Caco-2 (cell line): ENCODE data around the gene CEACAM7. TPM values are rescaled to one million over a fixed set of nuclear protein-coding genes. Genes with fewer than 3 reads are reported as not detected.
A peak's percentile ranks its signal among the peaks of the same experiment; 100 is the strongest.

ENCODE experiments used
- BruUV-seq: library from RNA; stranded (reverse); fragments of 400-500 nt; replicated peaks from 2 replicates; lab custom pipeline; 2021; lab: Mats Ljungman, UMichigan
- CTCF ChIA-PET: fragments of 300-600 bp; sonication (Branson Sonifier 250); formaldehyde crosslinking; loops from one replicate; lab custom pipeline; 2022; ENCODE audit warnings: antibody characterized with exemption; lab: Charles Lee
- POLR2A ChIA-PET: fragments of 300-600 bp; sonication (Branson Sonifier 250); formaldehyde crosslinking; loops from one replicate; lab custom pipeline; 2022; ENCODE audit warnings: antibody characterized with exemption; lab: Charles Lee
- DNase-seq, 2 experiments: peaks; one replicate each; pipeline versions ENCODE4 v3.0.0 to v3.0.0-alpha.2; 2020 to 2022
- H3K27me3 ChIP-seq: replicated peaks from 2 replicates; pipeline ENCODE4 v1.6.0; 2011; ENCODE audit warnings: low read length; ENCODE audit not compliant: control insufficient read depth, insufficient read depth
- H3K36me3 ChIP-seq: 2 replicates; pipeline ENCODE4 v1.5.1; 2011; ENCODE audit warnings: low read length; ENCODE audit not compliant: control insufficient read depth, insufficient read depth
- H3K4me1 ChIP-seq: fragments of 250-450 bp; sonication (Bioruptor Pico); 2 replicates; pipeline ENCODE4 v1.5.1; 2020; ENCODE audit warnings: mild to moderate bottlenecking
- H3K4me3 ChIP-seq: 2 replicates; pipeline ENCODE4 v1.5.1; 2011; ENCODE audit warnings: low read depth, mild to moderate bottlenecking, control low read depth, low read length
- H3K9me3 ChIP-seq: fragments of 250-450 bp; sonication (Bioruptor Pico); 2 replicates; pipeline ENCODE4 v1.5.1; 2020; ENCODE audit warnings: mild to moderate bottlenecking, moderate library complexity
- H3K27ac Mint-ChIP-seq: one replicate; pipeline ENCODE4 v1.8.0; 2022; ENCODE audit warnings: mixed read lengths; ENCODE audit not compliant: unreplicated experiment
- H3K27me3 Mint-ChIP-seq: one replicate; pipeline ENCODE4 v1.8.0; 2022; ENCODE audit warnings: mixed read lengths; ENCODE audit not compliant: insufficient read depth, unreplicated experiment
- H3K36me3 Mint-ChIP-seq: one replicate; pipeline ENCODE4 v1.8.0; 2022; ENCODE audit warnings: mild to moderate bottlenecking, mixed read lengths; ENCODE audit not compliant: insufficient read depth, unreplicated experiment
- H3K4me1 Mint-ChIP-seq: one replicate; pipeline ENCODE4 v1.8.0; 2022; ENCODE audit warnings: low read depth, mixed read lengths; ENCODE audit not compliant: unreplicated experiment
- H3K4me3 Mint-ChIP-seq: one replicate; pipeline ENCODE4 v1.8.0; 2022; ENCODE audit warnings: mild to moderate bottlenecking, moderate library complexity, mixed read lengths; ENCODE audit not compliant: unreplicated experiment
- H3K9me3 Mint-ChIP-seq: one replicate; pipeline ENCODE4 v1.8.0; 2022; ENCODE audit warnings: mixed read lengths; ENCODE audit not compliant: unreplicated experiment
- CTCF ChIP-seq, 2 experiments: fragments of 200-600 bp in 1 of 2; IDR thresholded peaks; 1 replicate in 1 of 2; 2 replicates in 1 of 2; pipeline versions ENCODE4 v1.5.1 to v1.8.0; 2011 to 2022; ENCODE audit warnings: antibody characterized with exemption in 1 of 2, control low read depth in 1 of 2, inconsistent platforms in 1 of 2, low read depth in 1 of 2, low read length in 1 of 2, mild to moderate bottlenecking in 1 of 2, moderate library complexity in 1 of 2; ENCODE audit not compliant: insufficient read depth in 1 of 2, severe bottlenecking in 1 of 2, unreplicated experiment in 1 of 2
- intact Hi-C: fragments of 100-400 bp; cut with micrococcal nuclease; formaldehyde crosslinking; loops from one replicate; pipeline ENCODE4 v1.10.0; 2022; ENCODE audit not compliant: unreplicated experiment
- total RNA-seq: library from RNA; stranded (reverse); gene quantifications from 2 replicates; pipeline ENCODE4 v1.2.3, GENCODE V29; 2022

CEACAM7 gene
- total RNA-seq, 1 experiment from 2014 or later, result not detected

- Mint-ChIP-seq H3K36me3 (no peaks in the 10 kb centered on the region), H3K9me3 (no peaks in the 10 kb centered on the region), H3K27me3 (no peaks in the 10 kb centered on the region), H3K4me3 (no peak overlapping the region), H3K27ac (no peak overlapping the region), H3K4me1 (peaks cover 5% of the 10 kb centered on the region)
- H3K9me3 ChIP-seq, result 0 out of 2 replicates have a peak, but pooled peaks cover 4% of the 10 kb centered on the region
- no TSS peak for BruUV-seq
- ChIA-PET POLR2A (no interaction called here), CTCF (interaction anchor here (1.4 kb wide), 1 partner anchor 49 kb away, joined by 8 read pairs; no protein-coding TSS in a partner anchor)
- TF ChIP-seq CTCF (IDR thresholded peaks at IDR 0.05; ENCODE audit: insufficient read depth in 1 of 2, low read depth in 1 of 2, low read length in 1 of 2, severe bottlenecking in 1 of 2, unreplicated experiment in 1 of 2), result peak in 1 of 2 experiments; percentile 32
- H3K36me3 ChIP-seq, result no peaks in the 10 kb centered on the region
- no peaks in the 10 kb centered on the region for H3K4me1 ChIP-seq
- intact Hi-C loops, result no loop called here
- H3K27me3 ChIP-seq, result no peaks in the 10 kb centered on the region; the same call in 1 of the 2 replicates
- no peak for DNase-seq
- no peak overlapping the region for H3K4me3 ChIP-seq
Measured at GRCh38 chr19:41689993-41690800, 2.1 kb upstream of the CEACAM7 start.

GRCh38 chr19:41688687-41689086 lies 617 bp upstream of the CEACAM7 start:
- Histone ChIP-seq H3K9me3 (0 out of 2 replicates have a peak, but pooled peaks cover 4% of the 10 kb centered on the region), H3K36me3 (no peaks in the 10 kb centered on the region), H3K4me1 (no peaks in the 10 kb centered on the region), H3K27me3 (no peaks in the 10 kb centered on the region; the same call in 1 of the 2 replicates), H3K4me3 (no peak overlapping the region)
- ChIA-PET CTCF (interaction anchor here (0.6 kb wide), 1 partner anchor 10 kb away, joined by 6 read pairs; no protein-coding TSS in a partner anchor), POLR2A (no interaction called here)
- intact Hi-C loops, result no loop called here
- no peak overlapping the region for H3K27ac Mint-ChIP-seq
- TF ChIP-seq CTCF (IDR thresholded peaks at IDR 0.05; ENCODE audit: insufficient read depth in 1 of 2, low read depth in 1 of 2, low read length in 1 of 2, severe bottlenecking in 1 of 2, unreplicated experiment in 1 of 2), result no peak
- no peak overlapping the region for H3K4me3 Mint-ChIP-seq
- no TSS peak for BruUV-seq
- peaks cover 6% of the 10 kb centered on the region for H3K27me3 Mint-ChIP-seq
- peaks cover 5% of the 10 kb centered on the region for H3K4me1 Mint-ChIP-seq
- no peak for DNase-seq
- no peaks in the 10 kb centered on the region for H3K36me3 Mint-ChIP-seq
- no peaks in the 10 kb centered on the region for H3K9me3 Mint-ChIP-seq

GRCh38 chr19:41687419-41687818 lies 651 bp downstream of the CEACAM7 start:
- Histone ChIP-seq H3K4me3 (no peak overlapping the region), H3K4me1 (no peaks in the 10 kb centered on the region), H3K9me3 (0 out of 2 replicates have a peak, but pooled peaks cover 1% of the 10 kb centered on the region), H3K27me3 (no peaks in the 10 kb centered on the region; the same call in 1 of the 2 replicates), H3K36me3 (no peaks in the 10 kb centered on the region)
- TF ChIP-seq CTCF (IDR thresholded peaks at IDR 0.05; ENCODE audit: insufficient read depth in 1 of 2, low read depth in 1 of 2, low read length in 1 of 2, severe bottlenecking in 1 of 2, unreplicated experiment in 1 of 2), result no peak
- H3K4me3 Mint-ChIP-seq, result no peak overlapping the region
- H3K4me1 Mint-ChIP-seq, result peaks cover 5% of the 10 kb centered on the region
- CTCF ChIA-PET, result no interaction called here
- POLR2A ChIA-PET, result no interaction called here
- no peak overlapping the region for H3K27ac Mint-ChIP-seq
- no peaks in the 10 kb centered on the region for H3K36me3 Mint-ChIP-seq
- H3K27me3 Mint-ChIP-seq, result peaks cover 6% of the 10 kb centered on the region
- intact Hi-C loops, result no loop called here
- DNase-seq, result no peak
- BruUV-seq, result no TSS peak
- no peaks in the 10 kb centered on the region for H3K9me3 Mint-ChIP-seq
